Testis (tissue), 2 donors: Measurements from ENCODE around the gene RHCE.
"Not testable (repeated sequence)": the region's sequence is repeated elsewhere in the genome, so short reads cannot be mapped to it uniquely, and the experiment has no call there.

Source experiments
- POLR2A ChIP-seq: fragments of 450-650 bp; IDR thresholded peaks from one replicate; pipeline ENCODE4 v1.6.1; 2017; ENCODE audit warnings: antibody characterized with exemption, mild to moderate bottlenecking, moderate library complexity
- TF ChIP-seq, protein P1 (sequence below), 3 experiments: fragments of 450-650 bp in 2 of 3; fragments of 200-600 bp in 1 of 3; sonication (generic) in 1 of 3; IDR thresholded peaks; one replicate each; pipeline ENCODE4 v1.5.1; 2016 to 2019; ENCODE audit warnings: antibody characterized with exemption in 3 of 3, mild to moderate bottlenecking in 2 of 3, moderate library complexity in 1 of 3

DNA sequence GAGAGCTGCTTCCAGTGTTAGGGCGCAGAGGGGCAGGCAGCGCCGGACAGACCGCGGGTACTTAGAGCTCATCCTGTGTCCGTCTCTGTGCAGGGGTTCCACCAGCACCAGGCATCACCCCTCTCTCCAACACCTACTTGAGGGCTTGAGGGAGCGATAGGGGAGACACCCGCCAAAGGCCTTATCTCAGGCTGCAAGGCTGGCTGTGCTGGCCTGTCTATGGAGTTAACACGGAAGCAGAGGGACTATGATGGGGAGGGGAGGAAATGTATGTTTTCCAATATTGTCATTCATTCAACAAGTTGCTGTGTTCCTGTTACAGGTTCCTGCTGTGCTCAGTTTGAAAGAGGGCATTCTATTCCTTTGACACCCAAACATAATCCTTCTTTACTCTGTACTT, at the start of gene RHCE:
- TF ChIP-seq, protein P1, sequence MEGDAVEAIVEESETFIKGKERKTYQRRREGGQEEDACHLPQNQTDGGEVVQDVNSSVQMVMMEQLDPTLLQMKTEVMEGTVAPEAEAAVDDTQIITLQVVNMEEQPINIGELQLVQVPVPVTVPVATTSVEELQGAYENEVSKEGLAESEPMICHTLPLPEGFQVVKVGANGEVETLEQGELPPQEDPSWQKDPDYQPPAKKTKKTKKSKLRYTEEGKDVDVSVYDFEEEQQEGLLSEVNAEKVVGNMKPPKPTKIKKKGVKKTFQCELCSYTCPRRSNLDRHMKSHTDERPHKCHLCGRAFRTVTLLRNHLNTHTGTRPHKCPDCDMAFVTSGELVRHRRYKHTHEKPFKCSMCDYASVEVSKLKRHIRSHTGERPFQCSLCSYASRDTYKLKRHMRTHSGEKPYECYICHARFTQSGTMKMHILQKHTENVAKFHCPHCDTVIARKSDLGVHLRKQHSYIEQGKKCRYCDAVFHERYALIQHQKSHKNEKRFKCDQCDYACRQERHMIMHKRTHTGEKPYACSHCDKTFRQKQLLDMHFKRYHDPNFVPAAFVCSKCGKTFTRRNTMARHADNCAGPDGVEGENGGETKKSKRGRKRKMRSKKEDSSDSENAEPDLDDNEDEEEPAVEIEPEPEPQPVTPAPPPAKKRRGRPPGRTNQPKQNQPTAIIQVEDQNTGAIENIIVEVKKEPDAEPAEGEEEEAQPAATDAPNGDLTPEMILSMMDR (IDR thresholded peaks at IDR 0.05) = not testable (repeated sequence)
- not testable (repeated sequence) for TF ChIP-seq POLR2A
